Measurements from ENCODE around the gene GRM1.

GRM1 gene

DNA sequence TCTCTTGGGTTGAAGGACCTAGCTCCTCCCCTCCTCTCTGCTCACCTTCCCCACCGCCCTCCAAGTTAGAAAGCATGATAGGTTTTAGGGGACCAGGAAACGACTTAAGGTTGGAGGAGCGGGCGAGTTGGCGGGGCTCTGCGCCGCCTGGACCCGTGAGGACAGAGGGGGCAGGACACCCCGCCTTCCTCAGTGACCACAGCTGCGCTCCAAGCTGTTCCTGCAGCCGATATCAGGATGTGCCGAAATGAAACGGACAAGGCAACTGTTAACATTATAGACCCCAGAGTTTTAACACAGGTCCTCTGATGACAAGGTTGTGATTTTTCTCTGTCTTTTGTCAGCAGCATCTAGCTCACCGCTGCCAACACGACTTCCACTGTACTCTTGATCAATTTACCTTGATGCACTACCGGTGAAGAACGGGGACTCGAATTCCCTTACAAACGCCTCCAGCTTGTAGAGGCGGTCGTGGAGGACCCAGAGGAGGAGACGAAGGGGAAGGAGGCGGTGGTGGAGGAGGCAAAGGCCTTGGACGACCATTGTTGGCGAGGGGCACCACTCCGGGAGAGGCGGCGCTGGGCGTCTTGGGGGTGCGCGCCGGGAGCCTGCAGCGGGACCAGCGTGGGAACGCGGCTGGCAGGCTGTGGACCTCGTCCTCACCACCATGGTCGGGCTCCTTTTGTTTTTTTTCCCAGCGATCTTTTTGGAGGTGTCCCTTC is at the start of gene GRM1:
GRM1 (plus strand) TSS at position 212 of the 722 bp plus-strand sequence; CDS start at position 668, 456 bp downstream.
- no peak for DNase-seq (ENCODE audit: extremely low read depth in 1 of 2, low read depth in 1 of 2)

- DNase-seq (ENCODE audit: extremely low read depth in 1 of 2, low read depth in 1 of 2) = no peak
Measured at GRCh38 chr6:146009338-146009737, 19.5 kb upstream of the GRM1 start.

DNA sequence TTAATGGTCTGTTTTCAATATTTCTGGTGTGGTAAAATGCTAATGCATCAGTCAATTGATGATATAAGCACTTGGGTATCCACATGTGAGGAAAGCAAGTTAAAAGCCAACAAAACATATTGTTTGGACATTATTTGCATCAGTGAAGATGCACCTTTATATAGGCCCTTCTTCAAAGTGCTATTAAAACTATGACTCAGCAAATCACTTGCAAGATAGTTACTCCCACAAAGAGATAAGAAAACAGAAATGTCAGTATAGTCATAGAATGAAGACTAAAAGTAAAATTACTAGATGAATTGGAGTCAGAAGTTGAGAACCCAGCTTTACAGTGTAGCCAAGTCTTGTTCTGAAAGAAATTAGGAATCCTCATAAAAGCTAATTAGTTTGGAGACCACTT is 14.6 kb upstream of the GRM1 start:
- no peak for DNase-seq (ENCODE audit: extremely low read depth in 1 of 2, low read depth in 1 of 2)

DNA sequence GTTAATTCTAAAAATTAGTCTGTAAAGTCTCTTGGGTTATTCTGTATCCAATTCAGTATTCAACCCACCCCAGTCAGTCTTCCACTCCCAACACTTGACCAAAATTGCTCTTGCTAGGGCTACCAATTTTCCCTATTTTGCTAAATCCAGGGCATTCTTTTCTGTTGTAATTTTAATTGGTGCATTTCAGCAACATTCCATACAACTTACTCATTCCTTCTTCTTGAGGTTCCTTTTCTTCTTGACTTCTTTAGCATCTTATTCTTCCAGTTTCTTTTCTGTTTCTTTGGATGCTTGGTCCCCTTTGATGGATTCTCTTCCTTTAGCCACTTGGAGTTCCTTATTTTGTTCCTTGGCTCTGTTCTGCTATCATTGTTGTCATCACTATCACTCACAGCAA is 11.2 kb upstream of the GRM1 start:
- DNase-seq (ENCODE audit: extremely low read depth in 1 of 2, low read depth in 1 of 2) = no peak

GRCh38 chr6:146026873-146027272 is 2.0 kb upstream of the GRM1 start:
- no peak for DNase-seq (ENCODE audit: extremely low read depth in 1 of 2, low read depth in 1 of 2)

DNA sequence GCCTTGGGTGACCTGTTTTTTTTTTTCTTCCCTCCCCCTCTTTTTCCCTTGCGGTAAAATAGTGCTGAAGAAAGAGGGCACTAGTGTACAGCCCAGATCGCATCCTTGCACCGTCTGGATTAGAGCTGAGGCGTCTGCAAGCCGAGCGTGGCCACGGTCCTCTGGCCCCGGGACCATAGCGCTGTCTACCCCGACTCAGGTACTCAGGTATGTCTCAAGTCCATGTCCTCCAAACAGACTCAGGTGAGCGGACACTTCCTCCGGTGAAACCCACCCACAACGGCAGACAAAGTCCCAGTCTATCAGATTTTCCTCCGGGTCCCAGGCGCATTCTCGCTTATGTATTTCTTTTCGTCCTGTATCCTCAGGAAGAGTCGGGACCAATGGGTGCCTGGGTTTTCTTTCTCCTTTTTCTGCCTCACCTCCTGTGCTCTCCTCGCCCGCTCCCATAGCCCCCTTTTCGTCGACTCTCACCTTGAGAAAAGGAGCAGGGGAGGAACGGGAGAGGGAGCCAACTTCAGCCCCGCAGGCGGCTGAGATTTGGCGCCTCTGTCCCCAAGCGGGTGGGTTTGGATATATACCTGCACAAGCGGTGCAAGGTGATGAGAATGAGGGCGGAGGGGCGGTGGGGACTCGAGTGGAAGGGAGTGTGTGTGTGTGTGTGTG is 1.1 kb upstream of the GRM1 start:
- no peak for DNase-seq (ENCODE audit: extremely low read depth in 1 of 2, low read depth in 1 of 2)

DNA sequence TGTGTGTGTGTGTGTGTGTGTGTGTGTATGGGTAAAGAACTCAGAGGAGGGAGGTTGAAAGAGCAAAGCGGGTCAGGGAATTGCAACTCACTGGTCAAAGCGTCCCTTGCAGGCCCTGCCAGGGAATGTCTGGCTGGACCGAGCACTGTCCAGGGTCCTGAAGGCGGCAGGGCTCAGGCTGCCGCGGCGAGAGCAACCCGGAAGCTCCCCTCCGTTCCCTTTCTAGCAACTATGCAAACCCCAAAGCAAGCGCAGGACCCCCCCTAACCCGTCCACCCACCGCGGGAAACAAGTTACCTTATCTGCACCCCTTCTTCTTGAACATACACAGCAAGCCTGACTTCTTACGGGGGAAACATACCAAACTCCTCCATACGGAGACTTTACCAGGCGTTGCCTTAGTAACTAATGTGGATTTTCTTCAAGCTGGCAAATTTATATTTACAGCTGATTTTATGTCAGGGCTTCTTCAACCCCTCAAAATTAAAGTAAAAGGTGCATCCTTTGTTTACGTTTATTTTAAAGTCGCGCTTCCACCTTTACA is 538 bp upstream of the GRM1 start:
- DNase-seq (ENCODE audit: extremely low read depth in 1 of 2, low read depth in 1 of 2) = no peak

GRCh38 chr6:146029573-146030184 is 817 bp downstream of the GRM1 start:
- DNase-seq (ENCODE audit: extremely low read depth in 1 of 2, low read depth in 1 of 2) = no peak

GRCh38 chr6:146032387-146032786 is 3.5 kb downstream of the GRM1 start:
- DNase-seq (ENCODE audit: extremely low read depth in 1 of 2, low read depth in 1 of 2) = no peak

- no peak for DNase-seq (ENCODE audit: extremely low read depth in 1 of 2, low read depth in 1 of 2)
Measured at GRCh38 chr6:146040360-146040759, 11.5 kb downstream of the GRM1 start.

- DNase-seq (ENCODE audit: extremely low read depth in 1 of 2, low read depth in 1 of 2) = no peak
Measured at GRCh38 chr6:146041282-146041681, 12.4 kb downstream of the GRM1 start.

DNA sequence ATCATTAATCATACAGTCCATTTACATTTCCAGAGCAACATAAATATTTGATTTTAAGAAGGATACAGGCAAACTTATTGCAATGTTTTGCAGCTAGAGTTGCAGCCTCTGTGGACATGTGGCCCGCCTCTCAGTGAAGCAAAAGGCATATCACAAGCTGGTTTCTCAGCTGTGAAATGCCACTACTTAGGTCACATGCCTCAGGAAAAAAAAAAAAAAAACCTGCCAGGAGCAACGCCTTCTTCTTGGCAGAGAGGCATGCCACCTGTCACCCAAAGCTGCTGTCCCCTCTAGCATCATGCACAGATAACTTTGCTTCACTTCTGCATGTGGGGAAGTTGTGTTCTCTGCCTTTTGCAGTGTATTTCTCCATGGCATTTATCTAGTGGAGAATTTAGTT is 18.5 kb downstream of the GRM1 start:
- no peak for DNase-seq (ENCODE audit: extremely low read depth in 1 of 2, low read depth in 1 of 2)

DNA sequence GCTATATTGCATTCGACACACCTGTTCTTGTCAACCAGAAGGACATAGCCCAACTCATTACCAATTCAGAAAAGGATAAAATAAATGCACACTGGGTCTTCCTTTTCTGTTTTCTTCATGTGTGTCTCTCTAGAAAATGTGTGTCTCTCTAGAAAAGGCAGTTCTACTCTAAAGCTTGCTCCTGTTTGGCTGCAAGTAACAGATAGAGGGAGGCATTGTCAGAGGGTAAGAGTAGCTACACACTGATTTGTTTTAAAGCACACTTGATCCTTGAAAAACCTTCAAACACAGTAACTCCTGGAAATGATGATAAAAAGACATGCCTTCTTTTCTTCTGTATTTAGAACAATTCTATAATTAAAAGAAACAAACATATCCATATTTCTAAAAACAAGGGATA is 21.3 kb downstream of the GRM1 start:
- no peak for DNase-seq (ENCODE audit: extremely low read depth in 1 of 2, low read depth in 1 of 2)

GRCh38 chr6:146056506-146056905 is 27.6 kb downstream of the GRM1 start:
- no peak for DNase-seq (ENCODE audit: extremely low read depth in 1 of 2, low read depth in 1 of 2)

- no peak for DNase-seq (ENCODE audit: extremely low read depth in 1 of 2, low read depth in 1 of 2)
Measured at GRCh38 chr6:146065690-146066089, 36.8 kb downstream of the GRM1 start.

GRCh38 chr6:146066506-146066905 is 37.6 kb downstream of the GRM1 start:
- no peak for DNase-seq (ENCODE audit: extremely low read depth in 1 of 2, low read depth in 1 of 2)

- no peak for DNase-seq (ENCODE audit: extremely low read depth in 1 of 2, low read depth in 1 of 2)
Measured at GRCh38 chr6:146071781-146072180, 42.9 kb downstream of the GRM1 start.

GRCh38 chr6:146077992-146078391 is 49.1 kb downstream of the GRM1 start:
- no peak for DNase-seq (ENCODE audit: extremely low read depth in 1 of 2, low read depth in 1 of 2)

- DNase-seq (ENCODE audit: extremely low read depth in 1 of 2, low read depth in 1 of 2) = no peak
Measured at GRCh38 chr6:146087386-146087785, 58.5 kb downstream of the GRM1 start.

- DNase-seq (ENCODE audit: extremely low read depth in 1 of 2, low read depth in 1 of 2) = no peak
Measured at GRCh38 chr6:146090474-146090873, 61.6 kb downstream of the GRM1 start.

DNA sequence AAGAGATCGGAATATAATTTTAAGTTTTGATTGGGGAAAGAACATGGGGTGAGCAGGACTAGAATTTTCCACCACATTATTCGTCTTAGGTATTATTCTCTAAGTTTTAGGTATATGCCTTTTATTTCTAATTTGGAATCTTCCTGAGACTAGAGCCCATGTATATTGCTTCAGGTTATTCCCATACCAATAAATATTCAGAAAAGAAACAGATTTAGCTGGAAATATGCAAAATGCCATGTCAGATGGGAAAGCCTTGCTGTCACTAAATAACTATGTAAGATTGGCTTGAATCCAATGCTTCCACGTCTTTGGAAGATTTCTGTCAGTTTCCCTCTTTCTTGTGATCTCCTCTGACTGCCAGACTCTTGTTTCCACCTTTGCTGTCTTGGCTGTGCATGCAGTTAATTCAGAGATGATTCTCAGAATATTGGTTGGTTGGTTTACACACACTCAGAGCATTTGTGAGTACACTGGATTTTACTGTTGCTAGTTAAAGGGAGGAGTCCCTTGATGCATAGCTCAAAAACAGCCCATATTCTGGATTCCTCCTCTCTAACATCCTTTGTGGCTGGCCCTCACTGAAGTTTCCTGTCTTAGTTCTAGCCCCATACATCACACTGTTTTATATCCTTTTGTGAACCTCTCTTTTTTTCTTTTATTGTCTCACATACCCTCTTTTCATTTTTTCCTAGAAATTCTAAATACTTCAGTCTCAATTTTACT is 64.3 kb downstream of the GRM1 start:
- DNase-seq (ENCODE audit: extremely low read depth in 1 of 2, low read depth in 1 of 2) = no peak
